WTC11 (cell line): ENCODE data around the gene NKIRAS2.

Source experiments
- CTCF ChIP-seq: fragments of 200-600 bp; IDR thresholded peaks from 2 replicates; pipeline ENCODE4 v1.8.0; 2022; ENCODE audit warnings: antibody characterized with exemption
- FOXK1 ChIP-seq: sonication (generic); formaldehyde crosslinking; IDR thresholded peaks from 2 replicates; pipeline ENCODE4 v1.8.0; 2022; ENCODE audit warnings: mild to moderate bottlenecking, moderate library complexity, missing genetic modification reagents
- ZNF425 ChIP-seq: fragments of 250-450 bp; sonication (Bioruptor Pico); conservative IDR thresholded peaks from 2 replicates; pipeline ENCODE4 v1.9.0; 2021; ENCODE audit warnings: mild to moderate bottlenecking

- no peak for TF ChIP-seq CTCF
- TF ChIP-seq ZNF425 (CRISPR knock-in tag), result no peak
- no peak for TF ChIP-seq FOXK1 (CRISPR knock-in tag)
These were observed 18.5 kb downstream of the NKIRAS2 start for GRCh38 chr17:42038221-42038973.
